ENCODE results near the gene CD84. TPM values are rescaled to one million over a fixed set of nuclear protein-coding genes. Genes with fewer than 3 reads are reported as not detected.
A peak's percentile ranks its signal among the peaks of the same experiment; 100 is the strongest.
"Not testable (repeated sequence)": the region's sequence is repeated elsewhere in the genome, so short reads cannot be mapped to it uniquely, and the experiment has no call there.

CD84 gene
- total RNA-seq, result 1 to 10 TPM; 2.5 to 3.1 TPM

DNA sequence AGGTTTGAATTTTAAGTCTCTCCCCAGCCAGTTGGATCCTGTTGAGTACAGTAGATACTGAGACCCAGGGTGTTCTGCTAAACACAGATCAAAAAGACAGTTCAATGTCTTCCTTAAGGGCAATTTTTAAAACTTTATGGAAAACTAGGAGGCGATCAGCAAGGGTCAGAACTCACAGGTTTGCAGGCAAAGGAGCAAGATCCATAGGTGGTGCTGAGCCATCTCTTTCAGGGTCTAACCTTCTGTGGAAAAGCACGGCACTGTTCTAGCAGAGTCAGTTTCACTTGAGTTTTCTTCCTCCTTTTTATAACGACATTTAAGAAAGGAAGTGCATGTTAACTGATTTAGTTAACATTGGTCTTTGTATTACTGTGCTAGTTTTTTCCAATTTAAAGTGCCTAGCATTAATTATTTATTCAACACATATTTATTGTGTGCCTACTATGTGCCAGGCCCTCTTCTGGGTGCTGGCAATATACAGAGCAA is at the start of gene CD84:
Gene CD84, minus strand, starts transcription at position 281 of the 486 bp plus-strand sequence. Its CDS starts 59 bp downstream, at position 222.
- Histone ChIP-seq H3K36me3 (no peaks in the 10 kb centered on the region), H3K27me3 (no peaks in the 10 kb centered on the region), H3K9me3 (peaks cover 0 to 7% of the 10 kb centered on the region in 2 donors), H3K4me1 (no peaks in the 10 kb centered on the region), H3K4me3 (peak within 1 kb of the TSS in 1 of 2 donors; percentile 14), H3K27ac (no peak within 1 kb of the TSS)
- no peak for DNase-seq (ENCODE audit: low spot score)
- TF ChIP-seq, protein P1, sequence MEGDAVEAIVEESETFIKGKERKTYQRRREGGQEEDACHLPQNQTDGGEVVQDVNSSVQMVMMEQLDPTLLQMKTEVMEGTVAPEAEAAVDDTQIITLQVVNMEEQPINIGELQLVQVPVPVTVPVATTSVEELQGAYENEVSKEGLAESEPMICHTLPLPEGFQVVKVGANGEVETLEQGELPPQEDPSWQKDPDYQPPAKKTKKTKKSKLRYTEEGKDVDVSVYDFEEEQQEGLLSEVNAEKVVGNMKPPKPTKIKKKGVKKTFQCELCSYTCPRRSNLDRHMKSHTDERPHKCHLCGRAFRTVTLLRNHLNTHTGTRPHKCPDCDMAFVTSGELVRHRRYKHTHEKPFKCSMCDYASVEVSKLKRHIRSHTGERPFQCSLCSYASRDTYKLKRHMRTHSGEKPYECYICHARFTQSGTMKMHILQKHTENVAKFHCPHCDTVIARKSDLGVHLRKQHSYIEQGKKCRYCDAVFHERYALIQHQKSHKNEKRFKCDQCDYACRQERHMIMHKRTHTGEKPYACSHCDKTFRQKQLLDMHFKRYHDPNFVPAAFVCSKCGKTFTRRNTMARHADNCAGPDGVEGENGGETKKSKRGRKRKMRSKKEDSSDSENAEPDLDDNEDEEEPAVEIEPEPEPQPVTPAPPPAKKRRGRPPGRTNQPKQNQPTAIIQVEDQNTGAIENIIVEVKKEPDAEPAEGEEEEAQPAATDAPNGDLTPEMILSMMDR (IDR thresholded peaks at IDR 0.05), result no peak

DNA sequence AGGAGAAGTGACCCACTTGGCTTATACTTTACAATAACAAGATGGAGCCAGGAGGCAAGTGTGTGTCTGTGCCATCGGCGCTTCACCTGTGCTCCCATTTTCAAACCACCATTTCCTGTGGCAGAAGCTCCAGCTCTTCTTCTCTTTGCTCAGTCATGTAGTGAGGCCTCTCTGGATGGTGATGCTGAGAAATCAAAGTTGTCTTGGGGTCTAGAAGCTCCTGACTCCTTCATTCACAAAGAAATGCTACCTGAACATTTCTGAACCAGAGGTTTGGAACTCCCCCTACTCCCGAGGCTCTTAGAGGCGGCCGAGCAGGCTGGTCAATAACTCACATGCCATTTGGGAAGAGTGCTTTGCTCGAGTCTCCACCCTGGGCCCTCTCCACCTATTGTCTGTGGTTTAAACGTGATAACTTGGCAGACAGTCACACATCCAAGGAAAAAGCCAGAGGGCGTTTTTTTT is 49.5 kb upstream of the CD84 start:
- no peaks in the 10 kb centered on the region for H3K36me3 ChIP-seq
- no peak for DNase-seq (ENCODE audit: low spot score)
- no peaks in the 10 kb centered on the region for H3K27me3 ChIP-seq
- TF ChIP-seq, protein P1 (IDR thresholded peaks at IDR 0.05), result no peak
- no peak overlapping the region for H3K4me3 ChIP-seq
- H3K9me3 ChIP-seq, result no peaks in the 10 kb centered on the region
- H3K4me1 ChIP-seq, result no peaks in the 10 kb centered on the region
- no peak overlapping the region for H3K27ac ChIP-seq

GRCh38 chr1:160627677-160628289 is 48.5 kb upstream of the CD84 start:
- not testable (repeated sequence) for H3K4me1 ChIP-seq; H3K9me3 ChIP-seq; H3K36me3 ChIP-seq; H3K27me3 ChIP-seq; H3K4me3 ChIP-seq; DNase-seq (ENCODE audit: low spot score); H3K27ac ChIP-seq

- no peaks in the 10 kb centered on the region for H3K27me3 ChIP-seq
- H3K9me3 ChIP-seq, result no peaks in the 10 kb centered on the region
- H3K4me3 ChIP-seq, result no peak overlapping the region
- no peak overlapping the region for H3K27ac ChIP-seq
- TF ChIP-seq, protein P1 (IDR thresholded peaks at IDR 0.05), result no peak
- H3K4me1 ChIP-seq, result no peaks in the 10 kb centered on the region
- H3K36me3 ChIP-seq, result no peaks in the 10 kb centered on the region
- no peak for DNase-seq (ENCODE audit: low spot score)
These were observed 47.4 kb upstream of the CD84 start for GRCh38 chr1:160626509-160627342.

GRCh38 chr1:160625725-160626498 is 46.6 kb upstream of the CD84 start:
- no peak for DNase-seq (ENCODE audit: low spot score)
- Histone ChIP-seq H3K36me3 (no peaks in the 10 kb centered on the region), H3K4me3 (no peak overlapping the region), H3K4me1 (no peaks in the 10 kb centered on the region), H3K9me3 (no peaks in the 10 kb centered on the region), H3K27ac (no peak overlapping the region), H3K27me3 (no peaks in the 10 kb centered on the region)
- TF ChIP-seq, protein P1 (IDR thresholded peaks at IDR 0.05), result no peak

DNA sequence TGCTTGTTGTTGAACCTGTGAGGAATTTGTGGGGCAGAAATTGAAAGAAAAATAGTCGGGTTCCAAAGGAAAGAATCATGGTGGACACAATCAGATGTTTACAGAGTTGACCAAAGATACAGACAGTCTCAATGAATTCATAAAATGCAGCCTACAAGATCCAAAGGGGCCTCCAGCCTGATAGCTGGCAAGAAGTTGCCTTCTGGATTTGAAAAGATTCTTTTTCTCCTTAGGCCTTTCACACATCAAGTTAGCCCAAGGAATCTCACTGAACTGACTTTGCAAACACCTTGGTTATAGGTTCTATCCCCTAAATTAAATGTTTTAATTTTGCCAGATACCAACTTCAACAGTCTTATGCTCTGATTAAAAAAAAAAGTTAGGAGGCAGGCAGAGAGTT is 46.0 kb upstream of the CD84 start:
- no peak for DNase-seq (ENCODE audit: low spot score)
- Histone ChIP-seq H3K9me3 (no peaks in the 10 kb centered on the region), H3K36me3 (no peaks in the 10 kb centered on the region), H3K27ac (no peak overlapping the region), H3K4me3 (no peak overlapping the region), H3K27me3 (no peaks in the 10 kb centered on the region), H3K4me1 (no peaks in the 10 kb centered on the region)
- TF ChIP-seq, protein P1 (IDR thresholded peaks at IDR 0.05), result no peak
